ENCODE measurements around the gene TWIST1.

Gene TWIST1

DNA sequence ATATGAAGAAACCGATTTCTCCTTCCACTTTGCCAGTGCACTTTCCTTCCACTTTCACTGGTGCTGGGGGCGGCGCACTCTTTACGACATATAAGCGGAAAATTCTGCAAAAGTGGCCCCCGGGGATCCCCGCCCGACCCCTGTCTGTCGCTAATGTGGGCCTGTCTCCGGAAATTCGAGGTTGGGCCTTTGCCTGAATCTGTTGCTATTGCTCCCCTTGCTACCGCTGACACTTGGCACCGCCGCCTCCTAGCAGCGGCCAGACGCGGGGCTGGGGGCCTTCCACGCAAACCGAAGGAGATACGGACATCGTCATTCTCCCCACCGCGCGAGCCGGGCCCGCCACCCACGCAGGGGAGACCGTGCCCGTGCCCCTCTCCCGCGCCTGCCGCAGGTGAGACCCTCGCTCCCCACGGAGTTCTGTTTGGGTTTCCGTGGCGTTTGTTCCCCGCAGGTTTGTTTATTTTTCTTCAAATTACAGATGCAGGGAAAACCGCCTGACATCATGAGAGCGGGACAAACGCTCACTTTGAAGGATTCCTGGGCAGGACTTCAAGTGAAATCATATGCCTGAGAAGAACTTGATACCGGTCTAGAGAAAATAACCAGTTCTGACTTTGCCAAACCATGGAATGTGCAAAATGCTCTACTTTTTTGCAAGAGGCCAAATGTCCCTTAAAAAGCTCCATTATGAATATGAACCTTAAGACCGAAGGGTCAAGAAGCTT is 5.0 kb downstream of the TWIST1 start:
- no peak for DNase-seq

DNA sequence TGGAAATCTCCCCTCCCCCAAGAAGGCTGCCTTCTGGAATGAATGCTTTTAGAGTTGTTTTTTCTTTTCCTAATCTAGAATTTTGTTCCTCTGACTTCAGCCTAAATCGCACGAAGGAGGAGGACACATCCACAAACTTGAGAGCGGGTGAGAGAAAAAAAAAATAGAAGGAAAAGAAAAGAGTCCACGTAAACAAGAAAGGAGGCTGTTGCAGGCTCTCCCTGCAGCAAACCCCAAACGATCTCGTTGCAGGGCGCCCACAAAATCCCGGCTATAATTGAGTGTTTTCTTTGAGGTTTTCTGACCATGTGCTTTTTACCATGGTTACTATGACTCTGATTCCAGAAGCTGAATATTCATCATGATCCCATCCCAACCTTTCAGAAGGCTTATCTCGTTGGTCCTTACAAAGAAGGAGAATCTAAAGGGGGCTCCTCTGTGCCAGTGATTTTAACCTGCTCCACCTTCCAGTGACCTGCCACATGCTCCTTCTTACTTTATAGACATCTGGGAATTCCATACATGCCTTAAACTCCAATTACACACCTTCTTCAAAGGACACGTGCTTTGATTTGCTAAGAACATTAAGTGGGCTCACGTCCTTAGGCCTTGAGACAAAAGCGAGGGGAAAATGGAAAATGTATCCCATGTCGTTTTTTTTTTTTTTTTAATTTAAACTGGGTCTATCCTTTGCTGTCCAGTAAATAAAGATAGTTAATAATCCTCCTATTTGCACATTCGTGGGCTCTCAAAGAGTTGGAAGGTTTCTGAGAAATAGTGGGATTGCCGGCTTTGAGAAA is 5.8 kb downstream of the TWIST1 start:
- no peak for DNase-seq

DNA sequence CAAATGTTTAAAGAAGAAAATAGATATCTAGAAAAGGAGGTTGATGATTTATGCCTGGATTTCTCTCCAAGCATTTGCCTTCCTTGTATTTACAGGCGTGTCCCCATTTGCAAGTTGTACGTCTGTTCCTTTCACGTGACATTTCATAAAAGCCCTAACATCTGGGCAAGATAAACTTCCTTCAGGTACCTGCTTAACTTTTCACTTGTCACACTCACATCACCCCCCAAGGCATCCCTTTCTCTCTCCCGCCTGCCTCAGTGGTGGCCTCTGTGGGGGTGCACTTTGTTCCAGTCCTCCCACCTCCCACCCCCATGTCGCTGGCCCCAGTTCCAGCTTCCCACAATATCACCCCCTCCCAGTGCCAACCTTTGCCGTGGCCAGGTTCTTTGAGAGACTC is 6.7 kb downstream of the TWIST1 start:
- no peak for DNase-seq

DNA sequence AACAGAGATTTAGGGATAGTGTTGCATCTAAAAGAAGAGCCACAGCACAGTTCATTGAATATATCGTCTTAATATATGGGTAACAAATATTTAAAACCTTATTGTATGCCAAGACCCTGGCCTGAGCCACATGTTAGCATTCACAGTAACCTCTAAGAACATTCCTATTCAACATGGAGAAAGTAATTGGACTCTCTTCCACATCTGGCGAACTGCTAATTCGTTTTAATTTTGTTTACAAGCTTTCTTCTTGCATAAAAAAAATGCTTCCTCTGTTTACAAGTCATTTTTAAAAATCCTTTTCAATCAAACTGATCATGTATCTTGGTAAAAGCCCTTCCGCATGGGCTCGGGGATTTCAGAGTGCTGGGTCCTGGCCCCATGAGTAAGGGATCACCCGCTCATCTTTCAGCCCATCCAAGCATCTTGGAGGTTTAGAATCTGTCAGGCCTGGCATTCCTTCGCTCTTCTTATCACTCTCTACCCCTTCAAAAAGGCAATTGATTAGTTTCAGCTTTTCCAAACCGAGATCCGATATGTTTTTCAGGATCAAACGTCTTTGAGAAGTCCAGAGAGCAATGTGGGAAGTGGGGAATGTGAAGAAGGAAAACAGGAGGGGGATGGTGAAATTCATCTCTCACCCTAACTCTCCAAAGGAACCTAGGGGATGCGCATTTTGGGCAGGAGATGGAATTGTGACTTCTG is 7.3 kb downstream of the TWIST1 start:
- DNase-seq = no peak

DNA sequence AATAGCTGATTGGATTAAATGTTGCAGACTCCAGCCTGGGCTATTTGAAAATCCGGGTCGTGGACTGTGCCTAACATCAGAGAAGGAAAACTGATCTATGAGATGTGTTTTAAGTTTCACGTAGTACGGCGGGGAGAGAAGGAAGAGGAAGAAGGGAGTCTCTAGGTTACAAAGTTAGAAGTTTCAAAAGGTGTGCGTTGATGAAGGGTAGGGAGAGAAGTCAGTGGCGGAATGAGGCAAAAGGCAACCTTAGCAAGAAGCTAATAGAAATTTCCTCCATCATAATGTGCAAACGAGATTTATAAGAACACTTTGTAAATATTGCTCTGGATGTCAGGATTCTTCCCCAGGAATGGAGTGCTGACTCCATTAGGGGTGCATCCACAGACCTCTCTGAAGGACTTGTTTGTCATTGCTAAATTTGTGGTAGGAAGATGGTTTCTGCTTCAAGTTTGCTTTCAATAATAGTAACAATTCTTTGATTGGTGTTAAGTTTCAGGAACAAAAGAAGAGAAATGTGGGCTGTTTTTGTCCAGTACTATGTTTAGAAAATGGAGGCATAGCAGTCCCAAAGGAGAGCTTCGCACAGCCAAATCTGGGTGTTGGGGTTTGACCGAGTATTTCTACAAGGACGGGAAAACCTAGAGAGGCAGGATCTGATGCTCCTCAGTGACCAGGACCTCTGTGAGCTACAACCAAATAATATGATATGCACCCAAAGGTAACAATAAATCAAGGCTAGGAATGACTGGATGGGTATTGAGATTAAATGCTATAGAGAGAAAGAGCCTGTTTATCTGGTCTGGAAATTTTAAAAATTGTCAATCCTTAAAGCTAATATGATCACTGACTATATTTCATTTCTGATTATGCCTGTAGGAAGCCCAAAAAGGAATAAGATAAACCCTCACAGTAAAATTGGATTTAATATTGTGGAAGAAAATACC is 8.2 kb downstream of the TWIST1 start:
- DNase-seq = no peak

DNA sequence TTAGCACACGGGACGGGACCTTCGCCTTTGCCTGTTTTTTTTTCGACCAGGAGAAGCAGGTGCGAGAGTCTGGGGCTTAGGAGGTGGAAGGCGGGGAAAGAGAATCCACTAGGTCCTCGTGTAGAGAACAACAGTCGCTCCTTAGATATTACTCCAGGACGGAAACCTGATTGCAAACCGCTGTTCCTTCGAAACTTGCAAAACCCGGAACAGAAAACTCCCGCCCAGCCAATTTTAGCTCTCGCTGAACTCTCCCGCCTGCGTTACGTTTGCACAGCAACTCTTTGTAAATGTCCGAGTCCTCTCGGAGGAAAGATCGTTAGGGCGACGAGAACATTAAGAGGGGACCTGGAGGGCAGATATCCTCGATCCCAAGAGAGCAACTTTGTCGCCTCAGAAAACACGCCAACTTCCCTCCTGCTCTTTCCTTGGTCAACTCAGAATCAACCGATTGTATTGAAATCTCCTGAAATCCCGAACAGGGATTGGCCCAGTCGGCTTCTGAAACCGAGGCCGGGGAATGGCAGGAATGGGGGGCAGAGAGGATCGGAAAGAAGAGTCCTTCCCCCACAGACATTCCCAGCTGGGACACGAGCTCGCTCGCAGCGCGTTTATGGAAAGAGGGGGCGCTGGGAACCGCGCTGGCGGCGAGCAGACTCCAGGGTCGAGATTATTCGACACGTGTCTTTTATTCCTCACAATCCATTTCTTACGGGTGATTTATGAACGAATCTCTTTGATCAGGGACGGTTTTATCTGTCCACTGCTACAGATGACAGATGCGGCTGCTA is 9.9 kb downstream of the TWIST1 start:
- DNase-seq = no peak

DNA sequence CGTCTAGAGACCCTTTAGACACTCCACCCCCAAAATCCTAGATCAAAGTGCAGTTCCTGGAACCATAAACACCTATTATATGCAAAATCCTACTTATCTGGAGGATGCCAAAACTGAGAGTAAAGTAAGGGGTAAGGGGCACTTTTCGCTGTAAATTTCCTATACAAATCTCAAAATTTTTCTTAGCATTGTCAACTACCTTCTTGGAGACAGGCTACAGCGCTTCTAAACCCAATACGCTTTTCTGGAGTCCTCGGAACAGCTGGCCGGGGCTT is 10.4 kb downstream of the TWIST1 start:
- DNase-seq = no peak

DNA sequence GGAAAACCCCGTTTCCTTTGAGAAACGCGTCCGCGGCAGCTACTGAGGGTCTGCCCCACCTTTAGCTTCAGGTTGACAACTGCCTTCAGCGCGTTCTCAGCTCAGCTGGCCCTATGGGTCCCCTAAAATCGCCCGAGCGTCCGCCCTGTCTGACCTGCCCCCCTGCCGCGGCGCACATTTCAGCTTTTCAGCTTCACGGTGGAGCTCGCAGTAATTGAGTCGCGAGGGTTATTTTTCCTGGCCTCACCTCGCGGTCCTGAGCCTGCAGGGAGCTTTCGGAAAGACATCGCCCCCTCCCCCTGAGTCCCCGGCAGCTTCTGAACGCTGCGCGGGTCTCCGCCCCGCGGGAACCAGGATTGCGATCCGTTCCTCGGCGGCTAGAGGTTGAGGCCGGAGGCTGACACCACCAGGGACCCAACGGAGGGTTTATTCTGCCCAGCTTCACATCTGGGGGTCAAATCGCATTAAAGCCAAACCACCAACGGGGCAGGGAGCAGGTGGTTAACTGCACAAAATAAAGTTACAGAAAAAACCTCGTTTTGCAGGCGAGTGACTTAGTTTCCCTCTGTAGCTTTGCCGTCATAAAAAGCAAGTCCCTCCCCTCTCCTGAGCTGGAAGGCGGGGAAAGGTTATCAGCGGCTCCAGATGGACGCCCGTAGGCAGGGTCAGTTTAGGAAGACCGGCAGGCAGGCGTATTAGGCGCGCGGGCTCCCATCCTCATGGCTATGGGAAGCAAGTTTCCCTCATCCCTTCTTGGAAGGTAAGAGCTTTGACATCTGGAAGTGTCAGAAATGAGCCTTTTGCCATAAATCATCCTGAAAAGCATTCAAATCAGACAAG is 11.0 kb downstream of the TWIST1 start:
- no peak for DNase-seq

DNA sequence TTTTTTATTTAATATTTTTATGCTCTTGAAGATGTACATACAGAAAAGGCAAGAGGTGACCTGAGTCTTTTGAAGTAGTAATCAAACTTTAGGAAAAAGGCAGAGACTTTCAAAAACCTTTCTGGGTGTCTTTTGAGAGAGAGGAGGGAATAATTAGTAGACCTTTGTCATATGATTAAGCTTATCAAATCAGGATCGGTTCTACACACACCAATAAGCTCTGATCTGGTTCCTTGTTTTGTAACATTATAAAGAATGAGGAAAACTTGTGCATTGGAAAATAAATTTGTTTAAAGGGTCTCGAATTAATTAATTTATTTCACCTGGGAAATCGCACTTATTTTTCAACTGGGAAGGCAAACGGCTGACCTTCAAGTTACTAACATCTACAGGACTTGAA is 11.9 kb downstream of the TWIST1 start:
- DNase-seq = no peak

DNA sequence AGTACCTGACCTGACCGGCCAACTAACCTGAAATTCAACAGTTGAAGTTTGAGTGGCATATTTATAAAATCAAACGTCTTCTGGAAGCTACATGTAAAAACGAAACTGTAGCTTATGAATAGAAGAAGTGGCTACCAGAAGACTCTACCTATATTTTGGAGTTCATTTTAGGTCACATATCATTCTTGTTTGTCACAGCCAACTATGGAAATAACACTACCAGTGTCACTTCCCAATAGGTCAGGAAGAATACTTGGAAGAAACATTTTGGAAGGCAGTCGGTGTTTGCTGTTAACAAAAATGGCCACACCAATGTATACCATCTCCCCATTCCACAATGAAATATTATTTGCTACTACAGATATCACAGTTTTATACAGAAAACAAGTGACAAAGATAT is 12.6 kb downstream of the TWIST1 start:
- DNase-seq = no peak

DNA sequence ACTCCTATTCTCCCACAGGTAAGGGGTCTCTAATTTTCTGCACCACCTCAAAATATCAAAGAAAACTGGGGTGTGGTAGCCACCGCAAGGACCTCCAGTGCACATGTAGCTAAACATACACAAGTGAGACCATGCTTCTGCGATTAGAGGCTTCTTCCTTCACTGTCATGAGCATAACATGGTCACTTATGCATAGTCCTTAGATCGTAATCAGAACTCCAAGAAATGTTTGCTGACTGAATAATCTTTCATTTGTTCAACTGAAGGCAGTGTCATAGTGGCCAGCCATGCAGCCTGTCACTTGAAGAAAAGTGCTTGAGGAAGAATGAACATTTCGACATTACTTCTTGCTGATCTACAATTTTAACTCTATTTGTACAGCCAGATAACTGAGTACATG is 14.6 kb downstream of the TWIST1 start:
- no peak for DNase-seq

DNA sequence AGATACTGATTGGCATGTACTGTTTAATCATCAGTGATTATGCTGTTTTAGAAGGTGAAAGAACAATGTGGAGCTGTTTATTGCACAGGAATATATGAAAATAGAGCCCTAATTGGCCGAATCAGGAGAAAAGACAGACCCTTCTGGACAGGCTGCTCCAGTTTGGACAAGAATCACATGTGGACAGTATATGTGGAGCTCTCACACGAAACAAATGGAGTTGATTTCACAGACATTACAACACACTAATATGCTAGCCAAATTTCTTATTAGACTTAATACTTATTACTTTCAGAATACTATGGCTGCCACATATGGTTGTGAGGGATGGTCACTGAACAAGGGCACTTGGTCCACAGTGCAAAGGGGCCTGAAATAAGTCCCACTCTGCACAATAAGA is 15.5 kb downstream of the TWIST1 start:
- DNase-seq = no peak

DNA sequence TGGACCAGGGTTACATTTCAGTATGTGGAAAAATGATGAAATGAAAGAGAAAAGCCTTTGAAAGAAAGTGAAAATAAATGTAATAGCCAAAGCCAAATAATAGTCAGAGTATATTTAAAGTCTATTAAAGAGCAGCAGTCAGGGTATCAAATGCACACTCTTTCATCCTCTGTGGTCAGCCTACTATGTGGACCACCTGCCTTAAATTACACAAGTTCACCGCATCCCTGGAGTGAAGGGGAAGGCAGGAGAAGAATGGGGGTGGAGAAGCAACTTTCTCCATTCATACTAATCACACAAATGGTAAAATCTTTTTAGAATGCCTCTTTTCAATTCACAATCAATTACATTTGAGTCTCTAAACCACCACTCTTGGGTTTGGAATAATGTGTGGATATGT is 16.0 kb downstream of the TWIST1 start:
- DNase-seq = no peak

DNA sequence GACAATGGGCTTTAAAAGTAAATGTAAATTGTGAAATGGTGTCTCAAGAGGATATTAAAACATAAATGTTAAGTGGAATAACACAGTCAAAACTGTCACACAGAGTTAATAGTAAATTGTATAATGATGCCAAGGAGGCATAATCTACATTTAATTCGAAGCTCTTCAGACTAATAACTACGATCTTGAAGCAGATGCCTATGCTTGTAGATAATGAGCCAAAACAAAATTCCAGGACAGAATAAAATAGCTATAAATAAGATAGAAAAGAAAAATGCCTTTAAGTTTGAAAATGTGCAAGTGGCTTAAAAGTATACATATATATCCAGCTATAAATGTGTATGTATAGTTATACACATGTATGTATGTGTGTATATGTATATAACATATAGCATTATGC is 17.5 kb downstream of the TWIST1 start:
- no peak for DNase-seq

DNA sequence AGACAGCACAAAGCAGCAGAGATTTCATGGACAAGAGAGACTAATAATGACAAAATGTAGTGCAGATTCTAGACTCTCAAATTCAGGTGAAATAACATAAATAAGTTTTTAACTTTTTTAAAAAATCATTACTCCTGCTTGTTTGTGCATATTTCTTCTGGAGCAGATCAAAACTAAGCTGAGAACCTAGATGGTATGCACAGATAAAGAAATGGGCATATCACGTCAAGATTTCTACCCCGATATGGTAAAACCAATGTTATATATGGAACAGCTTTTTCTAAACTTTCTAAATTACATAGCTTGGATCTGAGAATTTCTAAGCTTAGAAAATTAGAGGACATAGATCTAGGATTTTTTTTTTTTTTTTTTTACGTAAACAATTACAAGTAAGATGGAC is 18.2 kb downstream of the TWIST1 start:
- no peak for DNase-seq

DNA sequence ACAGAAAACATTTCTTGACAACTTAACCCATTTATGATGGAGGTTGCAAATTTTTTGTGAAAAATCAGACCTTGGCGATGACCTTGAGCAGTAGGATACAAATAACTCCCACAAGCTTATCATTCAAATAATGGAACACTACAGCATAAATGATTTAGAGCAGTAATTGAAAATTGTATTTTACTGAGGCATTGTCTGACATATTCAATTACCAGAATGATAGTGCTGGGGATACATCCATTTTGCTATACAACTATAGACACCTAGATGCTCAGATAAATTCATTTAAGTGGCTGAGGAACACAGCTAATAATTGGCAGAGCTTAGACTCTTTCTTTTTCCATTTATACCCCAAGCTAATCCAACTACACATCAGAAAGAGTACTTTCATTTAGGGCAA is 18.9 kb downstream of the TWIST1 start:
- no peak for DNase-seq

DNA sequence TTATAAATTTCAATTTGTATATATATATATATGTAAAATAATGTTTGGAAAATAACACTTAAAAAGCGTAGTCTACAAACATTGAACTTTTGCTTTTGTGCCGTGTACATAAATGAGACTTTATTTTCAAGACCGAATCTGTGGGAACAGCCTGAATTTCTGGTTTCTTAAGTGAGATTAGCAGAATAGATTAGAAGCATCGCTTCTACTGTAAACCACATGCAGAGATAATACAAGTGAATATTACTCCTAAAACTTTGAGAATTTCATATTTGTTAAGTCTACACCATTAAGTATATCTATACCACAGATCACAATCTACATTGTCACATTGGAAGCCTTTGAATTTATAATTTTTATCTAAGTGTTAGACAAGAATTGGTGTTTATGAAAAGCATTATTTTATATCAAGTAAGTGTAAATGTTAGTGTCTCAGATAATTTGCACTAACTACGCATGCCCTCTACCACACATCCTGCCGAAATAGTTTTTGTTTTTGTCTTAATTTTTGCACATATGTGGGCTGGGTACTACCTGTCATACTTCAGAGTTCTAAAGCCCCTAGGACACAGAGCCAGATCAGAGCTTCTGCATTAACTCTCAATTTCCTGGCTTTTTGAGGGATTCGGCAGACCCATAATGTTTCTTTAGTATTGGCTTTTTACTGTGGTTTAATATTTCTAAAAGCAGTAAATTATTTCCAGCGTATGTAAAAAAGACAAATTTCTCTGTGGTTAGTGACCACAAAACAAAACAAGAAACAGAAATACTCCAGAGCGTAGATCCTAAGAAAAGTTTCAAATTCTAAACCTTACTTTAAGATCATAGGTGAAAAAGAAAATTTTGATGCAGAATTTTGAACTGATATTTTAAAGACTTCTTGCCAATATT is 20.0 kb downstream of the TWIST1 start:
- no peak for DNase-seq

DNA sequence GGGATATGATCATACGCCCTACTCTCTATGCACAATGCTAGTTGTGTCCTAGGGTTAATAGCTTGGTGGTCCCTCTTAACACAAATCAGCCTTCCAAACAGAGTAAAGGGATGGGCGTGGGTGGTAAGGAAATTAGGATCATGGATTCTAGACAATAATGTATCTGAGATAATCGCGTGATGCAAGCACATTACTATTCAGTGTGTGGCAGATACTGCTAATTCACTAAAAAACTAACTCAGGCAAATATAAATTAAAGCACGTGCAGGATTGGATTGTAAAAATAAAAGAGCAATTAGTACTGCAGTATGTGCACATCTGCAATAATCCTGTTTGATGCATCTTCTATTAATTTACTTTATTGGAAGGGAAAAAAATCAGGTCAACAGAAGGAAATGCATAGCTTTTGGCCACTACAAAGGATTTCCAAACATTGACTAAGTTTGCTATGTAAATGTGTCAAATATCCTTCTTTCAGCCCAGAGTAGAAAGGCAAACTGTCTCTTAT is 22.0 kb downstream of the TWIST1 start:
- DNase-seq = no peak

DNA sequence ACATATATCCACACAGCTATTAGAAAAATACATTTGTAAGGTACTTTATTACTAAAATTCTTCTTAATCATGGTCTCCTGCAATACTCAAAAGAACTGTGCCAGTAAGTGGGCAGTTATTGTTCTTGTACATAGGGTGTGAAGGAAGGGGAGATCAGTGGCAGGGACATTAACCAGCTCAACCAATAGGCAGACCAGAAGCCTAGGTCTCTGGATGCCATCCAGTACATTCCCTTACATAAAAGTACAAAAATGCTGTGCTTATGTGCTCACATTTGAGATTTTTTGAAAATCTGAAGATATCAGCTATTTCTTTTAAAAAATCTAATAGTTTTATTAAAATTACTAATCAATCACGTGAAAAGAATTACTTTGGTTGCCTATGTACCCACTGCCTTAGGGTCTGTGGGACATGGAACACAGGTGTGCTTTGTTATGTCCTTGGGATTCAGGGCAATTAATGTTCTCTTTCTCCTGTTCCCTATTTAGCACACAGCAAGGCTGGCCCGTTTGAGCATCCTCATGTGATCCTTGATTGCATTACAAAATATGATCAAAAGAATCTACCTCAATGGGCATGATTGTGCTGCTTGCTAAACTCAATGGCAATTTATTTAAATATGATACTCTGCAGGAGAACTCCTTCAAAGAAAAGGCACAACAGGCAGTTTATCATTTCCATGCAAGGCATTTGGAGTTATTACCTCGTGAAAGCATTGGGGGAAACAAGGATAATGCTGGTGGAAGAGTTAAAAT is 22.7 kb downstream of the TWIST1 start:
- DNase-seq = no peak

Data from NCI-H1048 (cell line).